HG03378 (cell line): Measurements from ENCODE around the gene SLC26A9.

Experiments
- ATAC-seq: cut with Tn5 transposase; IDR thresholded peaks from one replicate; pipeline ENCODE4 v1.9.1; 2021; ENCODE audit warnings: mild to moderate bottlenecking, moderate library complexity; ENCODE audit not compliant: unreplicated experiment

SLC26A9 gene, protein sequence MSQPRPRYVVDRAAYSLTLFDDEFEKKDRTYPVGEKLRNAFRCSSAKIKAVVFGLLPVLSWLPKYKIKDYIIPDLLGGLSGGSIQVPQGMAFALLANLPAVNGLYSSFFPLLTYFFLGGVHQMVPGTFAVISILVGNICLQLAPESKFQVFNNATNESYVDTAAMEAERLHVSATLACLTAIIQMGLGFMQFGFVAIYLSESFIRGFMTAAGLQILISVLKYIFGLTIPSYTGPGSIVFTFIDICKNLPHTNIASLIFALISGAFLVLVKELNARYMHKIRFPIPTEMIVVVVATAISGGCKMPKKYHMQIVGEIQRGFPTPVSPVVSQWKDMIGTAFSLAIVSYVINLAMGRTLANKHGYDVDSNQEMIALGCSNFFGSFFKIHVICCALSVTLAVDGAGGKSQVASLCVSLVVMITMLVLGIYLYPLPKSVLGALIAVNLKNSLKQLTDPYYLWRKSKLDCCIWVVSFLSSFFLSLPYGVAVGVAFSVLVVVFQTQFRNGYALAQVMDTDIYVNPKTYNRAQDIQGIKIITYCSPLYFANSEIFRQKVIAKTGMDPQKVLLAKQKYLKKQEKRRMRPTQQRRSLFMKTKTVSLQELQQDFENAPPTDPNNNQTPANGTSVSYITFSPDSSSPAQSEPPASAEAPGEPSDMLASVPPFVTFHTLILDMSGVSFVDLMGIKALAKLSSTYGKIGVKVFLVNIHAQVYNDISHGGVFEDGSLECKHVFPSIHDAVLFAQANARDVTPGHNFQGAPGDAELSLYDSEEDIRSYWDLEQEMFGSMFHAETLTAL

DNA sequence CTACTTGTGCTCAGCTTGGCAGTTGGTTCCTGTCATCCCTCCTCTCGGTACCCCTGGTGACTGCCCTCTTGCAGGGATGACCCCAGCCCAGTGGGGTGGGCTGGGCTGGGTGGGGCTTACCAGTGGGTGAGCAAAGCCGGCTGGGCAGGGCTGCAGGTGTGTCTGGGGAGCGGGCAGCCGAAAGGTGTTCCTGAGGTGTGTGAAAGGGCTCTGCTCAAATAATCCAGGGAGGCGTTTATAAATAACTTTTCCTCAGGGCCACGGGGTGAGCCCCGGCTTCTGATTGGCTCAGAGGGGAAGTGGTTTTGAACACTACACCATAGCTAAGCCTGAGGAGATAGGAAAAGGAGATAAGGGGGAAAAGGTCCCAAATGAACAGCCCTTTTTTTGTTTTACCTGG is at the start of gene SLC26A9:
SLC26A9 (minus strand) TSS at position 212 of the 400 bp plus-strand sequence. CDS start 7,636 bp downstream, outside the sequence.
- no peak for ATAC-seq

DNA sequence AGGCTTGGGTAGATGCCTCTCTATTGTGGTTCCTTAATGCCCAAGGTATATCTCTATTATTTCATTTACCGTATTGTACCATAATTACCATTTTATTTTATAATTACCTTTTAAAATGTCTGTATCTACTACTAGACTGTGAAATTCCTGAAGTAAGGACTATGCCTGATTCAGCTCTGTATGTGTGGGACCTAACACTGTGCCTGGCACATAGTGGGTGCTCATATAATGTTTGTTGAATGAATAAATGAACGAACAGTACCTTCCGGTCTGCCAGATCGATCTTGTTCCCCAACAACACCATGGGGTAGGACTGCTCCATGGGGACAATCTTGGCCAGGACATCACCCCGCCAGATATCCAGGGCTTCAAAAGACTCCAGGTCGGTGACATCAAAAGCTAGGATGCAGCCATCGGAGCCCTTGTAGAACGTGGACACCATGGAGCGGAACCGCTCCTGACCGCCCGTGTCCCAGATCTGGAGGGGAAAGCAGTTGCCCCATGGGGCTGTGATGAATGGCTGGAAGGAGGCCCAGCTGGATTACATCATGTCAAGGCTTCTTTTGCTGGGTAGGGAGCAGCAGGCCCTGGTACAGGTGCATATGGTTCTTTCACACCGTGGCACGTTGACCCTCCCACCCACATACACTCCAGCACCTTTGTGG is 49.1 kb upstream of the SLC26A9 start:
- ATAC-seq: no peak

DNA sequence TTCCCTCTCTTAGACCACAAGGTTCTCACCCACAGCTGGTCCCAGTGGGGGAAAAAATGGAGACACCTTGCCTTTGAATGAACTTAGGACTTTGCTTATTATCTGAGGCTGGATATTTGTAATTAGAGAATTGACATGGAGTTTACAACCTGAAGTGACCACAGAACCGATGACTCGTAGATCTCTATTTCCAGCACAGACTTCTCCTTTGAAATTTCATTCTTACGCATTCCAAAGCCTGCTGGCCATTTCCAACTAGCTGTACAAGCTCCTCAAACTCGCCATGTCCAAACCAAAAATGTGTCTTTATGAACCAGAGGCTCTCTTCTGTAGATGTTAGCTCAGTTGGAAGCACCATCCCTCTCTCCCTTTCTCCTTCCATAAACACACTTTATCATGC is 48.0 kb upstream of the SLC26A9 start:
- ATAC-seq: no peak

DNA sequence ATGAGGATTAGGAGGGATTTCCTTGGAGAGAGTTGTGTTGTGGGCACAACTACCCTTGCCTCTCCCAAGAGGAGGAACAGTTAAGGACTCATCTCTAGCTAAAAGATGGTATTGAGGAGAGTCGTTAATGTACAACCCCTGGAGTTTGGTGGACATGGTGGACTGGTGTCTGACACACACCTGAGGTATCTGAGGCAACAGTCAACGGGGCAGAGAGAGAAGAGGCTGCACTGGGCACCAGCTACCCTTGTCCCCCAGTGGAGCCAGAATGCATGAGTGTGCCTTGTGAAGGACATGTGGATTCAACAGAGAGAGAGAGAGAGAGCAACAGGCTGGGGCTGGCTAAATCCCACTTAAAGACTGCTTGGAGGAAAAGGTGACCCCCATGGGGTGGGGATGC is 47.0 kb upstream of the SLC26A9 start:
- ATAC-seq: no peak

DNA sequence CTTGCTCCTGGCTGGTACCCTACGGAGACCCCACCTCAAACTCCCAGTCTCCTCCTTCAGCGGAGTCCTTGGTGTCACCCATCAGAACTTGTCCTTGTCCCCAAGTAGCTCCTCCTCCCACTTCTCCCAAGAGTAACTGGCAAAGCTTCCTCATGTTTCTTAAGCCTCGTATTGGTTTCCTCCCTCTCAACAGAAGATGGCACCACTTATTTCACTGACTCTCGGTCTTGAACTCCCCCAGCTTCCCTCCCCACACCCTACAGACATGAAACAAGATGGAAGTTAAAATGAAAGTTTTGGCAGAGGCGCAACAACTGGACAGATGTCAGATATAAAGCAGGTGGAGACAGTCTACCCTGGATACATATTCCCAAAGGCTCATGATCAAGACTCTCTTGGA is 46.5 kb upstream of the SLC26A9 start:
- ATAC-seq: no peak

DNA sequence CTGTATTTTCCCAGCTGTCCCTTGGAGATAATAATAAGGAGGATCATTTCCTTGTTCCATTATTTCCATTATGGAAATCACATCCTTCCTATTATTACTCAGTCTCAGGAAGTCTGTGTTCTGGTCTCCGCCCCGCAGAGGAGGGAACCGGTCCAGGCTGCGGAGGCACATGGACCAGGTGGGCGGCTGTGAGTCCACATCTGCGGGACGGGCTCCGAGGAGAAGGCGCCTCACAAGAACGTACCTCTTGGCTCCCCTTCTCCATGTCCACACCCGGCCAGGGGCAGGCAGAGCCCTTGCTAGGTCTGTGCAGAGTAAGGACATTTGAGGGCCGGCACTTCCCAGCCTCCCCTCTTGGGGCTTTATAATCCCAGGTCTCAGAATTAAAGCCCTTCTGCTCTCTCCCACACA is 45.3 kb upstream of the SLC26A9 start:
- ATAC-seq: no peak

DNA sequence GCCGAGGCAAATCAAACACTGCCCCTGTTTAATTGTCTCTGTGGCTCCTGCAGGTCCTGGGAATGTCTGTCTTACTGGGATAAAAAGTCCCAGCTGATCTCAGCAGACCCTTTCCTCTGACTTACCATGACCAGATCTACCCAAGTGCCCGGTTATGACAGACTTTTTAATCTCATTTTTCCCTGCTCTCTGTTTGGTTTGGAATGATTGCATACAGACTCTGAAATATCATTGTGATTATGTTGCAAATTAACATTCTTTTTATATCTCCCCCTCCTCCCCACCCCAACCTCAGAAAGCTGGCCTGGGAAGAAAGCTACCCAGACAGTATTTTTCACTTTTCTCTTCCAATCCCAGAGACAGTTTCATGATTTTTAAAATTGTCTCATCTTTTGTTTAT is 43.6 kb upstream of the SLC26A9 start:
- ATAC-seq: no peak

DNA sequence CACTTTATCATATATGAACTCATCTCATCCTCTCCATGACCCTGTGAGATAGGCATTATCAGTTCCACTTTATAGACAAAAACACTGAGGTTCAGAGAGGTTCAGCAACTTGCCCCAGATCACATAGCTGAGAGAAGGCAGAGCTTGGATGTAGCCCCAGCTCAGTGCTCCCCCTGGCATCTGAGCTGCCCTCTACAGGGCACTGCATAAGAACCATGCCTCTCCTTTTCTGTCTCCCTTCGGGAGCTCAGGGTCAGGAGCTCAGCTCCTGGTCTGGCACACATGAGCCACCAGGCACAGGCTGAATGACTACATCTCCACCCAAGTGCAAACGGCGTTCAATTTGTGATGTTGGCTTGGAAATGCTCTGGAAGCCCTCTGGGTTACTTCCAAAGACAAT is 43.0 kb upstream of the SLC26A9 start:
- no peak for ATAC-seq

DNA sequence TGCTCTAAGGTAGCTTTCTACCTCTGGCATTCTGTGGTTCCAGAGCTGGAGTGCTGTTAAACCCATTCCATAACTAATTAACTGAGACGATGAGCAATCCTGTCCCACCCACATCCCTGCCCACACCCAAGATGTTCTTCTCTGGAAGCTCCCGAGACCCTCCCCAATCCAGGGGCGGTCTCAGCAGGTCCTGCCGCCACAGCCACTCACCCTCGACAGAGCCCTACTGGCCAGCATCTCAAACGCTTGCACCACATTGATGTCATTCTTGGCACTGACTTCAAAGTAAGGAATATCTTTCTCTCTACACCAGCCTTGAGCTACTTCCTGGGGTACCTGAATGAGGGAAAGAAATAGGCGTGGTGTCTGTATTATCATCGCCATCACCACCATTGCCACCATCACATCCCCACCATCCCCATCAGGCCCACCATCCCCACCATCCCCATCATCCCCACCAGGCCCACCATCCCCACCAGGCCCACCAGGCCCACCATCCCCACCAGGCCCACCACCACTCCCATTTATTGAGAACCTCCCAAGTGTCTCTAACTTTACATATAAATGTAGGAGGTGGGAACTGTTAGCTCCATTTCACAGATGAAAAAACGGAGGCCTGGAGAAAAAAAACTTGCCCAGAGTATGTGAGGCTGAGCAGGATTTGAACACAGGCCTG is 42.2 kb upstream of the SLC26A9 start:
- no peak for ATAC-seq

DNA sequence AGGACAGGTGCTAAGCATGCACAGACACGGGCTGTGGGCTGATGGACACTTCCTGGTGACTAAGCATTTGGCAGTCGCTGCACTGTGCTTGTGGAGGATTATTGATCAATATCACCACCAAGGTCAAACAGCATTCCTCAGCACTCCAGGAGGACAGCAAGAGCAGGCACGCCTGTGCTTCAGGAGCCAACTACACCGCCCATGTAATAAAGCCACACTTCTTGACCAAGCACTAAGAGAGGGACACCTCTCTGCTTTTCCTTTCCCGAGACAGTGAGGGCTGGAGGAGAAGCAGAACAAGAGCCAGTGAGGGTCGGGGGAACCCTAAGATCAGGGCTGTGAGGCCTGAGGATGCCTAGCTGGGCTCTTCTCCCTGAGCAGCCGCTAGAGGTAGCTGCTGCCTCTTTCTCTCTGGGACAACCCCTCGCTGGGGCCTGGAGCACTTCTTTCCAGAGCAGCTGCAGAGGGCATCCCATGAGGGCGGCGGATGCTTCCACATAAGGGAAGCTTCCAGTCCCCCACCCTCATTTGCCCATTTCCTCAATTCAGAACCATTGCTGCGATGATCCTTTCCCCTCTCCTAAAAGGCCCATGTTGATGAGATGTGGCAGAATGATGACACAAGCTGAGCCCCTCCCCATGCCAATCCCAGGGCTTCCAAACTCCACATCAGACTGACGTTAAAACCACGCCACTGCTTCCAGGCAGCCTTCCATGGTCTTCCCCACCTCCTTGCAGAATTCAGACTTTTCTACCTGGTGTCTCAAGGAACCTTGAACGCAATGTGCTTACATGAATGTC is 40.9 kb upstream of the SLC26A9 start:
- no peak for ATAC-seq

DNA sequence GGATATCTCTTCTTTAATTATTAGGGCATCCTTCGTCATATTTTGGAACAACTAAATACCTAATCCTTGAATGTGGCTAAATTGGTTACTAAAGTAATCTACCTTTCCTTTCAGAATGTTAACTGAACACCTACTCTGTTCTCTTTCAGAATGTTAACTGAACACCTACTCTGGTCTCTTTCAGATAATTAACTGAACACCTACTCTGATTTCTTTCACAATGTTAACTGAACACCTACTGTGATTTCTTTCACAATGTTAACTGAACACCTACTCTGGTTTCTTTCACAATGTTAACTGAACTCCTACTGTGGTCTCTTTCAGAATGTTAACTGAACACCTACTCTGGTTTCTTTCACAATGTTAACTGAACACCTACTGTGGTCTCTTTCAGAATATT is 38.0 kb upstream of the SLC26A9 start:
- ATAC-seq: no peak

DNA sequence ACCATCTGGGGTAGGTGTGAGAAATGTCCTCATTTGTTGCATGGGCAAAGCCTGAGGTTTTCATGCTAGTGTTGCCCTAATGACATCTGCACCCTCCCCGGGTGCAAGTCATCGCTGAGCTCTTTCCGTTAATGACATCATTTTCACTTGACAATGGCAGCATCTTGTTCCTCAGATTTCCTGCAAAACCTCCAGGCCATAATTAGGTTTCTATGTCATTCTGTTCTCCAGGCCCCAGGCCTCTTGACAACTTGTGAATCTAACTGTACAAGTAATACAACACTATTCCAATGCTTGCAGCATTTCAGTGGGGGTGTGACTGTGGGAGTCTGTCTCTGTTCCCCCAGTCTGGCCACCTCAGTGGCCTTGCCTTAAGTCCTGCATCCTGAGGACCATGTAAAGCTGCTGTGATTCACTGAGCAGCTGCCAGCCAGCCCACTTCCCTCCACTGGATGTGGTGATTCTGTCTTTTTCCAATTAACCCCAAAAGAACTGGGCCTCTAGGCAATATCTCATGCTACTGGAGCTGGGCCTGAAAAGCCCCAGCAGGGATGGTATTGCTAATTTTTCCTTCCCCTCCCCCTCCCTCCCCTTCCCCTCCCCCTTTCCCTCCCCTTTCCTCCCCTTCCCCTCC is 37.1 kb upstream of the SLC26A9 start:
- ATAC-seq: no peak

DNA sequence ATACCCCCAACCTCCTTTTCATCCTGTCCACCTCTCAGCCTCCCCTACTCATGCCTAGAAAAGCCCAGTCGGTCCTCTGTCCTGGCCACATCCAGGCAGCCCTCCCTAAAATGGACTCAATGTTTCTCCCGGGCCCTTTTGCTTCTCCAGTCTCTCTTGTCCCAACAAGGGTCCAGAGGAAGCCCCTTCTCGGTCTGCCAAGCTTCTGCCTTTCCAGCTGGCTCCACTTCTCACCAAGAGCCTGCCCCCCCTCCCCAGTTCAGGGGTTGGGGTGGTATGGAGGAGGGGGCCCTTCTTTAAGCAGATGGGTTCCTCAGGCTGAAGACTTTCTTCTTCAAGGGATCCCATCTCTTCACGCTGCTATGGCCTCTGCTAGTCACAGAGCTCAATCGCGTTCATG is 36.0 kb upstream of the SLC26A9 start:
- ATAC-seq: no peak

DNA sequence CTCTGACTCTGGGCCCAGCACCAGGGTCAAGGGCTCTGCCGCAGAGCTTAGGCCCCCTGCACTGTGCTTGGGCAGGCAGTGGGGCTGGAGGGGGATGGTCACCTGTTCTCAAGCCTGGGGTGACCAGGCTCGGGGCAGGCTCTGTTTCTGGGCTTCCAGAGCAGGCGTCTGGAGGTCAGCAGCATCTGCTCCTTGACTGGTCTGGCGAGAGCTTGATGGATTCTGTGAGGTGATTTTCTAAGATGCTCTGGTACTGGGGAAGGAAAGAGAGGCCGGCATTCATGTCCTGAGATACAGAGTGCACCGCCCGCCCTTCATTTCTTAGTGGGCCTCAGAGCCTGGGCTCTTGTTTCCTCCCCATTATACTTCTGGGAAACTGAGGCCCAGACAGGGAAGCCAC is 35.4 kb upstream of the SLC26A9 start:
- ATAC-seq: no peak

DNA sequence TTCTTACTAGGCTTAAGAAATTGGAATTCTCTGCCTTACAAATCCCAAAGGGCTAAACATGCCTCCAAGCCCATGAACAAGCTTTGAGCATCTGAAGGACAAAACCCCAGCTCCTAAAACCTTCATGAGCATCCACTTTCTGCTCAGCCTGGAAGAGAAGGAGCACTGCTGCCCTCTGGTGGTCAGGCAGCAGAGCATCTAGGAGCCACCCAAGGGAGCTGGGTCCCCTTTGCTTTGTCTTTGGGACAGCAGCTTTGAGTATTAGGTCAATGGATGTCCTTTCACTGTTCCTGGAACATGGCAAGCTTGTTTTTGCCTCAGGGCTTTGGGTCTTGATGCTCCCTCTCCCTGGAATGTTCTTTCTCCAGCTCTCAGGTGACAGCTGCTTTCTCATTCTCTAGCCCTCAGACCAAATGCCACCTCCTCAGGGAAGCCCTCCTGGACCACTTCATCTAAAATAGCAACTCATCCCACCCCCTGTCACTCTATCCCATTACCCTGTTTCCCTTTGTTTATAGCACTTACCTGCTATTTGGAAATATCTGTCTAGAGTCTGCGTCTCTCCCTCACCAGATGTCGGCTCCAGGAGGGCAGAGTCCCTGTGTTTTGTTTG is 34.3 kb upstream of the SLC26A9 start:
- no peak for ATAC-seq

DNA sequence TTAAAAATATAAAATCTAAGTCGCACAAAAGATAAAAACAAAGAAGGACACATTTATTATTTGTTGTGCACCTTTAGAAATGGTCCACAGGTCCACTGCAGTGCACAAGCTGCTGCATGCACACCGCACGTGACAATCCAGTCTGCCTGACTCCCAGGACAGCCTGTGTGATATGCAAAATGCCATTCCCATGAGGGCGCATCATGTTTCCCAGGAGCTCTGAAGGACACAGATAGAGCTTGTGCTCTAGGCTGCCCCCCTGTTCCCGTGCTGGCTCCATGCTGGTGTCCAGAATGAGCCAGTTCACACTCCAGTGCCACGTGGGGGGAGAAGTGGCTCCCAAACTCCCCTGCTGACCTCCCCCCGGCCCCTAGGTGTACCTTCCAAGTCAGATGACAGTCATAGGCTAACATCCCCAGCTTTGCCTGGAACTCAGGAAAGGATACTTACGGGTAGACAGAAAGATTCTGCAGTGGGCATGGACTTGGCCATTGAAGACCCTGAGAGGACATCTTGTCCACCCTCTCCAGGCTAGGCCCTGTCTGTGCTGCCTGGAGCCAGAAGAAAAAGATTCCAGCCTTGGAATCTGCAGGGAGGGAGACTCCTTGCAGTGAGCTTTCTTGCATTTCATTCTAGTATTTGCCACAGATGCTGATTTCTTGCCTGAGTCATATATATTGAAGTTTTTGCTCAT is 33.6 kb upstream of the SLC26A9 start:
- ATAC-seq: no peak

DNA sequence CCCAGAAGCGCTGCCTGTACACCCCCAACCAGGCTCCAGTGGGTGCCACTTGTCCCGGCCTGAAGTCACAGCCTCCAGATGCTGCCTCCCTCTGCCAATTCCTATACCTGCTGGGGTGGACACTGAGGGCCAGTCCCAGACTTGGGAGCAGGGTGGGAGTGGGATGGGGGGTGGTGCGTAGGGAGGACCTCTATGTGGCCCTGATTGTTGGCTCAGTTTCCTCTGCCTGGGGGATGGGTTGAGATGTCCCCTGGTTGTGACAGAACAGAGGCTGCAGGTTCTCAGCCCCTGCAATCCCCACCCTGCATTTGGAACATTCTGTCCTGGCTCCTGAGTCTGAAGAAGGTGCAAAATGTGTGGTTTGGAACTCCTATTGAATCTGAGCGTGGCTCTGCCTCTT is 32.8 kb upstream of the SLC26A9 start:
- no peak for ATAC-seq

DNA sequence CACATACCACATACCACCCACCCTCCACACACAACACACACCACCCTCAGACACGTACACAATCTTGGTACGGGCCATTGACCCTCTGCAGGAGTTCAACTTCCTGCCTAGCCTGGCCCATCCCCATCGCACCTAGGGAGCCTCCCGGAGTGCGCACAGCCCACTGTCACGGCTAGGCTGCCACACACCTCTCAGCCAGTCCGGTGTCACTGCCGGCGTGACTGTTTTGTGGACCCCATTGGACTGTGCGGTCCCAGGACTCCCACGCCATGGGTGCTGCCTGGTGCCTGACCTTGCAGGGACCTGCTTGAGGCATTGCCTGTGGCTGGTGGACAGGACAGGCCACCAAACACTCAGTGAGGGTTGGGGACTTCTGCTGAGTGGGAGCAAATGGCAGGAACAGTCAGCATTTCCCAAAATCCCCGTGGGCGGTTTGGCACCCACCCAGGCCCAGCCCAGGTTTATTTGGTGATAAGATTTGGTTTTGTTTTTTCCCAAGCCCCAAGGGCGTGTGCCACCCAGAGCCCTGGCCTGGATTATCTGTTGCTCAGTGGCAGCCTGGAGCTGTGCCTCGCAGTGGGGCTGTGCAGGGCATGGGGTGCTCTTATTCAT is 32.2 kb upstream of the SLC26A9 start:
- no peak for ATAC-seq
